ENCODE data around the gene CPB2. TPM values are rescaled to one million over a fixed set of nuclear protein-coding genes. Genes with fewer than 3 reads are reported as not detected.

CPB2 gene
- total and polyA plus RNA-seq, 9 of the 15 experiments (the other 6 are each of a cell fraction or from before 2014, with no cell fraction given): 0.03 to 0.16 (median 0.07) TPM; not detected in 6

DNA sequence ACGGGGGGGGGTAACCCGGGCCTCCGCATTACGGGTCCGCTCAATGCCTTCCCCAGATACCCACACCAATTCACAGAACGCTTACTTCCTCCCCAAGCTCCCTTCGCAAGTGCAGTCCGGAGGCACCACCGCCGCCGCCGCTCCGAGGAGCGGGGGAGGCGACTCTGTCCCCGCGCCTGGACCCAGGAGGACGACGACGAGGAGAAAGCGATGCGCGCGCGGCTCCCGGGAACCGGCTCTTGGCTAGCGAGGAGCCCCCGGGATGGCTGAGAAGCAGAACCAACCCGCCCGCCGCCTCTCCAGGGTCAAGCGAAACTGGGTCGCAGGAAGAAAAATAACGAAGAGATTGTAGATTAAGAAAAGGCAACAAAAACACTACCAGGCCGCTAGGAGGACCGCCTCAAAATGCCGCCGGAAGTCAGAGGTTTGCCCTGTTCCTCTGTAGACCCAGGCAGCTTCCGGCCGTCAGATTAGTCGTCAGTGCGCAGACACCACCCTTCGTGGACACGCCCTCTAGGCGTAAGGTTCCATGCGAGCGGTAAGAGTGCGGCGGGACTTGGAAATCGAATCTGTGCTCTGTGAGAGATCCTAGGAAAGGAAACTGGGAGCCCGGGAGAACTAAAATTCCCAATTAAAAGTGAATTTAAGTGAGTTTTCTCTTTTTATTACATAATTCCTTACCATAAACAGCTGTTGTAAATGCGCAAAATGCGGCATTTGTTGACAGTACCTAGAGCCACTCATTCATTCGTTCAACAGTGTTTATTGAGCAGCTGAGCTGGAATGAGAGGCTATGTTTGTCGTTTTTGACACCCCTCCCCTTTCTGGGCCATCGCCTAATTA lies 52.3 kb downstream of the CPB2 start, which contains the start of gene ZC3H13 (continued):
- TF ChIP-seq, protein P1, sequence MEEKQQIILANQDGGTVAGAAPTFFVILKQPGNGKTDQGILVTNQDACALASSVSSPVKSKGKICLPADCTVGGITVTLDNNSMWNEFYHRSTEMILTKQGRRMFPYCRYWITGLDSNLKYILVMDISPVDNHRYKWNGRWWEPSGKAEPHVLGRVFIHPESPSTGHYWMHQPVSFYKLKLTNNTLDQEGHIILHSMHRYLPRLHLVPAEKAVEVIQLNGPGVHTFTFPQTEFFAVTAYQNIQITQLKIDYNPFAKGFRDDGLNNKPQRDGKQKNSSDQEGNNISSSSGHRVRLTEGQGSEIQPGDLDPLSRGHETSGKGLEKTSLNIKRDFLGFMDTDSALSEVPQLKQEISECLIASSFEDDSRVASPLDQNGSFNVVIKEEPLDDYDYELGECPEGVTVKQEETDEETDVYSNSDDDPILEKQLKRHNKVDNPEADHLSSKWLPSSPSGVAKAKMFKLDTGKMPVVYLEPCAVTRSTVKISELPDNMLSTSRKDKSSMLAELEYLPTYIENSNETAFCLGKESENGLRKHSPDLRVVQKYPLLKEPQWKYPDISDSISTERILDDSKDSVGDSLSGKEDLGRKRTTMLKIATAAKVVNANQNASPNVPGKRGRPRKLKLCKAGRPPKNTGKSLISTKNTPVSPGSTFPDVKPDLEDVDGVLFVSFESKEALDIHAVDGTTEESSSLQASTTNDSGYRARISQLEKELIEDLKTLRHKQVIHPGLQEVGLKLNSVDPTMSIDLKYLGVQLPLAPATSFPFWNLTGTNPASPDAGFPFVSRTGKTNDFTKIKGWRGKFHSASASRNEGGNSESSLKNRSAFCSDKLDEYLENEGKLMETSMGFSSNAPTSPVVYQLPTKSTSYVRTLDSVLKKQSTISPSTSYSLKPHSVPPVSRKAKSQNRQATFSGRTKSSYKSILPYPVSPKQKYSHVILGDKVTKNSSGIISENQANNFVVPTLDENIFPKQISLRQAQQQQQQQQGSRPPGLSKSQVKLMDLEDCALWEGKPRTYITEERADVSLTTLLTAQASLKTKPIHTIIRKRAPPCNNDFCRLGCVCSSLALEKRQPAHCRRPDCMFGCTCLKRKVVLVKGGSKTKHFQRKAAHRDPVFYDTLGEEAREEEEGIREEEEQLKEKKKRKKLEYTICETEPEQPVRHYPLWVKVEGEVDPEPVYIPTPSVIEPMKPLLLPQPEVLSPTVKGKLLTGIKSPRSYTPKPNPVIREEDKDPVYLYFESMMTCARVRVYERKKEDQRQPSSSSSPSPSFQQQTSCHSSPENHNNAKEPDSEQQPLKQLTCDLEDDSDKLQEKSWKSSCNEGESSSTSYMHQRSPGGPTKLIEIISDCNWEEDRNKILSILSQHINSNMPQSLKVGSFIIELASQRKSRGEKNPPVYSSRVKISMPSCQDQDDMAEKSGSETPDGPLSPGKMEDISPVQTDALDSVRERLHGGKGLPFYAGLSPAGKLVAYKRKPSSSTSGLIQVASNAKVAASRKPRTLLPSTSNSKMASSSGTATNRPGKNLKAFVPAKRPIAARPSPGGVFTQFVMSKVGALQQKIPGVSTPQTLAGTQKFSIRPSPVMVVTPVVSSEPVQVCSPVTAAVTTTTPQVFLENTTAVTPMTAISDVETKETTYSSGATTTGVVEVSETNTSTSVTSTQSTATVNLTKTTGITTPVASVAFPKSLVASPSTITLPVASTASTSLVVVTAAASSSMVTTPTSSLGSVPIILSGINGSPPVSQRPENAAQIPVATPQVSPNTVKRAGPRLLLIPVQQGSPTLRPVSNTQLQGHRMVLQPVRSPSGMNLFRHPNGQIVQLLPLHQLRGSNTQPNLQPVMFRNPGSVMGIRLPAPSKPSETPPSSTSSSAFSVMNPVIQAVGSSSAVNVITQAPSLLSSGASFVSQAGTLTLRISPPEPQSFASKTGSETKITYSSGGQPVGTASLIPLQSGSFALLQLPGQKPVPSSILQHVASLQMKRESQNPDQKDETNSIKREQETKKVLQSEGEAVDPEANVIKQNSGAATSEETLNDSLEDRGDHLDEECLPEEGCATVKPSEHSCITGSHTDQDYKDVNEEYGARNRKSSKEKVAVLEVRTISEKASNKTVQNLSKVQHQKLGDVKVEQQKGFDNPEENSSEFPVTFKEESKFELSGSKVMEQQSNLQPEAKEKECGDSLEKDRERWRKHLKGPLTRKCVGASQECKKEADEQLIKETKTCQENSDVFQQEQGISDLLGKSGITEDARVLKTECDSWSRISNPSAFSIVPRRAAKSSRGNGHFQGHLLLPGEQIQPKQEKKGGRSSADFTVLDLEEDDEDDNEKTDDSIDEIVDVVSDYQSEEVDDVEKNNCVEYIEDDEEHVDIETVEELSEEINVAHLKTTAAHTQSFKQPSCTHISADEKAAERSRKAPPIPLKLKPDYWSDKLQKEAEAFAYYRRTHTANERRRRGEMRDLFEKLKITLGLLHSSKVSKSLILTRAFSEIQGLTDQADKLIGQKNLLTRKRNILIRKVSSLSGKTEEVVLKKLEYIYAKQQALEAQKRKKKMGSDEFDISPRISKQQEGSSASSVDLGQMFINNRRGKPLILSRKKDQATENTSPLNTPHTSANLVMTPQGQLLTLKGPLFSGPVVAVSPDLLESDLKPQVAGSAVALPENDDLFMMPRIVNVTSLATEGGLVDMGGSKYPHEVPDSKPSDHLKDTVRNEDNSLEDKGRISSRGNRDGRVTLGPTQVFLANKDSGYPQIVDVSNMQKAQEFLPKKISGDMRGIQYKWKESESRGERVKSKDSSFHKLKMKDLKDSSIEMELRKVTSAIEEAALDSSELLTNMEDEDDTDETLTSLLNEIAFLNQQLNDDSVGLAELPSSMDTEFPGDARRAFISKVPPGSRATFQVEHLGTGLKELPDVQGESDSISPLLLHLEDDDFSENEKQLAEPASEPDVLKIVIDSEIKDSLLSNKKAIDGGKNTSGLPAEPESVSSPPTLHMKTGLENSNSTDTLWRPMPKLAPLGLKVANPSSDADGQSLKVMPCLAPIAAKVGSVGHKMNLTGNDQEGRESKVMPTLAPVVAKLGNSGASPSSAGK (IDR thresholded peaks at IDR 0.05): peak; percentile 26; the same call in 1 of the 2 replicates
- TF ChIP-seq RBBP5 (IDR thresholded peaks at IDR 0.05; ENCODE audit: borderline replicate concordance, insufficient read depth, low read length, poor library complexity, severe bottlenecking): peak; percentile 84
- TF ChIP-seq EP400 (IDR thresholded peaks at IDR 0.05): peak; percentile 82
- peak; percentile 96 for TF ChIP-seq GABPA (tag; conservative IDR thresholded peaks at IDR 0.05; ENCODE audit: low read depth)
- TF ChIP-seq TAF9B (IDR thresholded peaks at IDR 0.05; ENCODE audit: partially characterized antibody): peak; percentile 65
- TF ChIP-seq SMARCB1 (IDR thresholded peaks at IDR 0.05; ENCODE audit: insufficient read length, low read depth): no peak
- TF ChIP-seq POLR2AphosphoS5 (IDR thresholded peaks at IDR 0.05; ENCODE audit: control insufficient read depth, insufficient read depth, low read depth, low read length): peak; percentile 55; the same call in 1 of the 2 replicates
